Panc1 (cell line): Measurements from ENCODE around the gene GFOD2. TPM values are rescaled to one million over a fixed set of nuclear protein-coding genes. Genes with fewer than 3 reads are reported as not detected.

Source experiments
- ATAC-seq: fragments of 200-7000 bp; cut with Tn5 transposase; 2 replicates; pipeline ENCODE4 v1.9.1; 2020; ENCODE audit warnings: mild to moderate bottlenecking, moderate library complexity
- BruUV-seq: library from RNA; stranded (reverse); fragments of 400-500 nt; replicated peaks from 2 replicates; lab custom pipeline; 2021; lab: Mats Ljungman, UMichigan
- CTCF ChIA-PET: fragments of 300-600 bp; sonication (Branson Sonifier 250); formaldehyde crosslinking; loops from one replicate; lab custom pipeline; 2022; ENCODE audit warnings: antibody characterized with exemption; lab: Charles Lee
- POLR2A ChIA-PET: fragments of 300-600 bp; sonication (Branson Sonifier 250); formaldehyde crosslinking; loops from one replicate; lab custom pipeline; 2022; ENCODE audit warnings: antibody characterized with exemption; lab: Charles Lee
- DNase-seq: peaks from one replicate; pipeline ENCODE4 v3.0.0-alpha.2; 2010; ENCODE audit warnings: low read depth, low spot score
- H3K27ac ChIP-seq: 2 replicates; pipeline ENCODE4 v1.5.1; 2011; ENCODE audit warnings: mild to moderate bottlenecking, low read length, inconsistent platforms
- H3K27me3 ChIP-seq: fragments of 200-500 bp; sonication (Bioruptor generic); 2 replicates; pipeline ENCODE4 v1.6.0; 2014; ENCODE audit warnings: low read length, inconsistent platforms; ENCODE audit not compliant: control insufficient read depth, insufficient read depth
- H3K36me3 ChIP-seq: fragments of 200-500 bp; sonication (Bioruptor generic); 2 replicates; pipeline ENCODE4 v1.5.1; 2014; ENCODE audit warnings: inconsistent platforms, mild to moderate bottlenecking, low read length, moderate library complexity; ENCODE audit not compliant: control insufficient read depth, insufficient read depth
- H3K4me1 ChIP-seq: 2 replicates; pipeline ENCODE4 v1.5.1; 2011; ENCODE audit warnings: inconsistent platforms, mild to moderate bottlenecking, low read length, moderate library complexity; ENCODE audit not compliant: control insufficient read depth, insufficient read depth
- H3K4me3 ChIP-seq, 2 experiments: 2 replicates each; pipeline ENCODE4 v1.5.1; 2011 to 2012; ENCODE audit warnings: low read depth in 2 of 2, low read length in 2 of 2, mild to moderate bottlenecking in 2 of 2, inconsistent platforms in 1 of 2, moderate library complexity in 1 of 2
- H3K9me3 ChIP-seq: fragments of 200-500 bp; sonication (Bioruptor generic); 2 replicates; pipeline ENCODE4 v1.5.1; 2014; ENCODE audit warnings: low read depth, mild to moderate bottlenecking, inconsistent platforms, low read length, moderate library complexity; ENCODE audit not compliant: control insufficient read depth, insufficient read depth
- CTCF ChIP-seq: fragments of 450-650 bp; IDR thresholded peaks from 2 replicates; pipeline ENCODE4 v1.5.1; 2017; ENCODE audit warnings: mild to moderate bottlenecking
- REST ChIP-seq, 2 experiments: IDR thresholded peaks; 2 replicates each; pipeline ENCODE4 v1.6.1; 2011 to 2012; ENCODE audit warnings: low read depth in 2 of 2, control low read depth in 1 of 2, low read length in 1 of 2, mild to moderate bottlenecking in 1 of 2, moderate library complexity in 1 of 2; ENCODE audit not compliant: insufficient read depth in 1 of 2
- TCF7L2 ChIP-seq: IDR thresholded peaks from 2 replicates; pipeline ENCODE4 v1.6.1; 2011; ENCODE audit warnings: mild to moderate bottlenecking, low read depth, low read length, inconsistent platforms
- in situ Hi-C: cut with HindIII; loops from 2 replicates; pipeline ENCODE4 v1.10.0; 2016; ENCODE audit warnings: low sequenced_read_pairs, low pct_unique_long_range_greater_than_20kb
- intact Hi-C: fragments of 100-400 bp; cut with micrococcal nuclease; formaldehyde crosslinking; loops from one replicate; pipeline ENCODE4 v1.10.0; 2022; ENCODE audit not compliant: unreplicated experiment
- total RNA-seq: library from RNA; stranded (reverse); gene quantifications from one replicate; pipeline ENCODE4 v1.2.1, GENCODE V29; 2021; ENCODE audit not compliant: unreplicated experiment

Gene GFOD2
- total RNA-seq, 1 experiment from 2014 or later, result 15.1 TPM

- POLR2A ChIA-PET, result interaction anchor here (0.5 kb wide), 1 partner anchor 176 kb away, joined by 9 read pairs; no protein-coding TSS in a partner anchor
- H3K4me3 ChIP-seq, result no peak overlapping the region
- in situ Hi-C loops, result no loop called here
- peaks cover 6% of the 10 kb centered on the region; the same call in 1 of the 2 replicates for H3K4me1 ChIP-seq
- CTCF ChIA-PET, result no interaction called here
- H3K36me3 ChIP-seq, result peaks cover 2% of the 10 kb centered on the region; the same call in 1 of the 2 replicates
- H3K27ac ChIP-seq, result no peak overlapping the region
- intact Hi-C loops, result no loop called here
- H3K27me3 ChIP-seq, result no peaks in the 10 kb centered on the region
- DNase-seq (no peak), ATAC-seq (no peak)
- TF ChIP-seq CTCF, result no peak
- TF ChIP-seq TCF7L2, result no peak
- no peak for TF ChIP-seq REST (IDR thresholded peaks at IDR 0.05; ENCODE audit: insufficient read depth in 1 of 2, low read depth in 2 of 2, low read length in 1 of 2)
- no peaks in the 10 kb centered on the region for H3K9me3 ChIP-seq
- BruUV-seq, result no TSS peak
Observed at GRCh38 chr16:67661886-67662652, 57.0 kb downstream of the GFOD2 start.

- H3K4me3 ChIP-seq, result peak overlapping the region; percentile 54 to 86
- peak overlapping the region; percentile 57; the same call in 1 of the 2 replicates for H3K27ac ChIP-seq
- intact Hi-C loops, result no loop called here
- in situ Hi-C loops, result no loop called here
- no peaks in the 10 kb centered on the region for H3K9me3 ChIP-seq
- no TSS peak for BruUV-seq
- H3K27me3 ChIP-seq, result no peaks in the 10 kb centered on the region
- ATAC-seq (peak; percentile 7), DNase-seq (no peak)
- peaks cover 3% of the 10 kb centered on the region; the same call in 1 of the 2 replicates for H3K4me1 ChIP-seq
- H3K36me3 ChIP-seq, result peaks cover 2% of the 10 kb centered on the region; the same call in 1 of the 2 replicates
- CTCF ChIA-PET, result no interaction called here
- TF ChIP-seq REST (IDR thresholded peaks at IDR 0.05; ENCODE audit: insufficient read depth in 1 of 2, low read depth in 2 of 2, low read length in 1 of 2), result peak; percentile 82 to 84
- TF ChIP-seq TCF7L2, result no peak
- POLR2A ChIA-PET, result no interaction called here
Observed at GRCh38 chr16:67661101-67661761, 57.9 kb downstream of the GFOD2 start.
